ENCODE measurements around the gene GLP2R. TPM values are rescaled to one million over a fixed set of nuclear protein-coding genes. Genes with fewer than 3 reads are reported as not detected.

Gene GLP2R
- total and polyA plus RNA-seq, 10 of the 15 experiments (the other 5 are each of a cell fraction or from before 2014, with no cell fraction given): not detected

DNA sequence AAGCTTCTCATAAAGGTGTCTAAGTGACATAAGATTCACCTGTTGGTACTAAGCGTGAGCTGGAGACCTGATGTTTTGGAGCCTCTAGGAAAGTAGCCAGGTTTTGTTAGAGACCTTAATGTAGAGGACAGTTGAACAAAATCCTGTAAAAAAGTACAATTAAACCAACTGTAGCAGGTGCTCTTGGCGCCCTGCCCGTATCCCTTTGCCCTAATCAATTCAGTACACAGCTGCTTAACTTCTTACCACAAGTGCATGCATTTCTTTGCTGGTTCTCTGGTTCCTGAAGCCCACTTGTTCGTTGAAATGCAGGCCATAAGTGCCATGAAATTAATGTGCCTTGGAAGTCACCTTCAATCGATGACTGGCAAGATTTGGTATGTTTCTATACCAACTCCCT lies 24.4 kb downstream of the GLP2R start (continued):
- TF ChIP-seq, protein P1, sequence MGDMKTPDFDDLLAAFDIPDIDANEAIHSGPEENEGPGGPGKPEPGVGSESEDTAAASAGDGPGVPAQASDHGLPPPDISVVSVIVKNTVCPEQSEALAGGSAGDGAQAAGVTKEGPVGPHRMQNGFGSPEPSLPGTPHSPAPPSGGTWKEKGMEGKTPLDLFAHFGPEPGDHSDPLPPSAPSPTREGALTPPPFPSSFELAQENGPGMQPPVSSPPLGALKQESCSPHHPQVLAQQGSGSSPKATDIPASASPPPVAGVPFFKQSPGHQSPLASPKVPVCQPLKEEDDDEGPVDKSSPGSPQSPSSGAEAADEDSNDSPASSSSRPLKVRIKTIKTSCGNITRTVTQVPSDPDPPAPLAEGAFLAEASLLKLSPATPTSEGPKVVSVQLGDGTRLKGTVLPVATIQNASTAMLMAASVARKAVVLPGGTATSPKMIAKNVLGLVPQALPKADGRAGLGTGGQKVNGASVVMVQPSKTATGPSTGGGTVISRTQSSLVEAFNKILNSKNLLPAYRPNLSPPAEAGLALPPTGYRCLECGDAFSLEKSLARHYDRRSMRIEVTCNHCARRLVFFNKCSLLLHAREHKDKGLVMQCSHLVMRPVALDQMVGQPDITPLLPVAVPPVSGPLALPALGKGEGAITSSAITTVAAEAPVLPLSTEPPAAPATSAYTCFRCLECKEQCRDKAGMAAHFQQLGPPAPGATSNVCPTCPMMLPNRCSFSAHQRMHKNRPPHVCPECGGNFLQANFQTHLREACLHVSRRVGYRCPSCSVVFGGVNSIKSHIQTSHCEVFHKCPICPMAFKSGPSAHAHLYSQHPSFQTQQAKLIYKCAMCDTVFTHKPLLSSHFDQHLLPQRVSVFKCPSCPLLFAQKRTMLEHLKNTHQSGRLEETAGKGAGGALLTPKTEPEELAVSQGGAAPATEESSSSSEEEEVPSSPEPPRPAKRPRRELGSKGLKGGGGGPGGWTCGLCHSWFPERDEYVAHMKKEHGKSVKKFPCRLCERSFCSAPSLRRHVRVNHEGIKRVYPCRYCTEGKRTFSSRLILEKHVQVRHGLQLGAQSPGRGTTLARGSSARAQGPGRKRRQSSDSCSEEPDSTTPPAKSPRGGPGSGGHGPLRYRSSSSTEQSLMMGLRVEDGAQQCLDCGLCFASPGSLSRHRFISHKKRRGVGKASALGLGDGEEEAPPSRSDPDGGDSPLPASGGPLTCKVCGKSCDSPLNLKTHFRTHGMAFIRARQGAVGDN (IDR thresholded peaks at IDR 0.05): no peak
- no peak for TF ChIP-seq ZNF217 (IDR thresholded peaks at IDR 0.05)

DNA sequence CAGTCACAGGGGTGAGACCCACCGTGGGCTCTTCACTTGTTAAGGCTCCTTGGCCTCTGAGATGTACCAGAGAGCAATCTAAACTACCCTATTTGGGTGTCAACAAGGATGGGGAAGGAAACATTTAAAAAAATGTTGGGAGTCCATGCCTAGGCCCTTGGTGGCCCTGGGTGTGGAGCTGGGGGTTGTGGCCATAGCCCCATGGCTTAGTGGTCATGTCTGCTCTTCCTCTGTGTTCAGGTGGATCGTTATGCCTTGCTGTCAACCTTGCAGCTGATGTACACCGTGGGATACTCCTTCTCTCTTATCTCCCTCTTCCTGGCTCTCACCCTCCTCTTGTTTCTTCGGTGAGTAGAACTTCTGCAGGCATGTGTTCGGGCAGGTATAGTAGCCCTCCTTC lies 28.5 kb downstream of the GLP2R start:
- ATAC-seq (no peak), DNase-seq (ENCODE audit: low read depth, low spot score) (no peak), FAIRE-seq (no peak)
- Histone ChIP-seq H3K4me3 (no peak overlapping the region), H3K36me3 (ENCODE audit: control insufficient read depth in 2 of 2, insufficient read depth in 2 of 2, low read length in 1 of 2) (no peaks in the 10 kb centered on the region), H3K9me3 (replicated peaks; ENCODE audit: control insufficient read depth, insufficient read depth, low read length) (no peaks in the 10 kb centered on the region), H3K4me1 (ENCODE audit: control insufficient read depth, insufficient read depth, low read length) (no peaks in the 10 kb centered on the region), H3K9ac (ENCODE audit: control insufficient read depth, insufficient read depth, low read length) (no peak overlapping the region), H3K4me2 (ENCODE audit: control insufficient read depth, insufficient read depth) (no peak overlapping the region), H3K27ac (ENCODE audit: control insufficient read depth, insufficient read depth) (no peak overlapping the region), H2AFZ (ENCODE audit: control insufficient read depth, low read depth, low read length) (no peak overlapping the region), H3K79me2 (ENCODE audit: control insufficient read depth, insufficient read depth, low read length) (no peaks in the 10 kb centered on the region), H3K27me3 (replicated peaks in 1 of 2; ENCODE audit: control insufficient read depth in 2 of 2, insufficient read depth in 2 of 2, low read length in 1 of 2) (no peaks in the 10 kb centered on the region; a peak in 1 of 4 replicates), H4K20me1 (ENCODE audit: control insufficient read depth, insufficient read depth) (no peaks in the 10 kb centered on the region)
- ChIA-PET CTCF (no interaction called here), RAD21 (ENCODE audit: unreplicated experiment) (no interaction called here), SMC1A (ENCODE audit: uncharacterized antibody, unreplicated experiment) (no interaction called here), POLR2A (no interaction called here)
- no TSS peak for BruUV-seq (replicated peaks)
- intact Hi-C loops (cut with micrococcal nuclease; ENCODE audit: unreplicated experiment): no loop called here
- in situ Hi-C loops (cut with MboI): no loop called here
- TF ChIP-seq, protein P2, sequence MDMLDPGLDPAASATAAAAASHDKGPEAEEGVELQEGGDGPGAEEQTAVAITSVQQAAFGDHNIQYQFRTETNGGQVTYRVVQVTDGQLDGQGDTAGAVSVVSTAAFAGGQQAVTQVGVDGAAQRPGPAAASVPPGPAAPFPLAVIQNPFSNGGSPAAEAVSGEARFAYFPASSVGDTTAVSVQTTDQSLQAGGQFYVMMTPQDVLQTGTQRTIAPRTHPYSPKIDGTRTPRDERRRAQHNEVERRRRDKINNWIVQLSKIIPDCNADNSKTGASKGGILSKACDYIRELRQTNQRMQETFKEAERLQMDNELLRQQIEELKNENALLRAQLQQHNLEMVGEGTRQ (IDR thresholded peaks at IDR 0.05; ENCODE audit: borderline replicate concordance, low read depth, low read length): no peak
- TF ChIP-seq SIN3A (IDR thresholded peaks at IDR 0.05; ENCODE audit: low read depth, low read length) (no peak), ZNF24 (IDR thresholded peaks at IDR 0.05) (no peak), SMAD1 (IDR thresholded peaks at IDR 0.05; ENCODE audit: low read depth, partially characterized antibody) (no peak), ZNF207 (IDR thresholded peaks at IDR 0.05; ENCODE audit: borderline replicate concordance) (no peak)
- TF ChIP-seq, protein P3, sequence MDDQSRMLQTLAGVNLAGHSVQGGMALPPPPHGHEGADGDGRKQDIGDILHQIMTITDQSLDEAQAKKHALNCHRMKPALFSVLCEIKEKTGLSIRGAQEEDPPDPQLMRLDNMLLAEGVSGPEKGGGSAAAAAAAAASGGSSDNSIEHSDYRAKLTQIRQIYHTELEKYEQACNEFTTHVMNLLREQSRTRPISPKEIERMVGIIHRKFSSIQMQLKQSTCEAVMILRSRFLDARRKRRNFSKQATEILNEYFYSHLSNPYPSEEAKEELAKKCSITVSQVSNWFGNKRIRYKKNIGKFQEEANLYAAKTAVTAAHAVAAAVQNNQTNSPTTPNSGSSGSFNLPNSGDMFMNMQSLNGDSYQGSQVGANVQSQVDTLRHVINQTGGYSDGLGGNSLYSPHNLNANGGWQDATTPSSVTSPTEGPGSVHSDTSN (IDR thresholded peaks at IDR 0.05; ENCODE audit: insufficient replicate concordance, low read depth, low read length): no peak
- TF ChIP-seq, protein P4, sequence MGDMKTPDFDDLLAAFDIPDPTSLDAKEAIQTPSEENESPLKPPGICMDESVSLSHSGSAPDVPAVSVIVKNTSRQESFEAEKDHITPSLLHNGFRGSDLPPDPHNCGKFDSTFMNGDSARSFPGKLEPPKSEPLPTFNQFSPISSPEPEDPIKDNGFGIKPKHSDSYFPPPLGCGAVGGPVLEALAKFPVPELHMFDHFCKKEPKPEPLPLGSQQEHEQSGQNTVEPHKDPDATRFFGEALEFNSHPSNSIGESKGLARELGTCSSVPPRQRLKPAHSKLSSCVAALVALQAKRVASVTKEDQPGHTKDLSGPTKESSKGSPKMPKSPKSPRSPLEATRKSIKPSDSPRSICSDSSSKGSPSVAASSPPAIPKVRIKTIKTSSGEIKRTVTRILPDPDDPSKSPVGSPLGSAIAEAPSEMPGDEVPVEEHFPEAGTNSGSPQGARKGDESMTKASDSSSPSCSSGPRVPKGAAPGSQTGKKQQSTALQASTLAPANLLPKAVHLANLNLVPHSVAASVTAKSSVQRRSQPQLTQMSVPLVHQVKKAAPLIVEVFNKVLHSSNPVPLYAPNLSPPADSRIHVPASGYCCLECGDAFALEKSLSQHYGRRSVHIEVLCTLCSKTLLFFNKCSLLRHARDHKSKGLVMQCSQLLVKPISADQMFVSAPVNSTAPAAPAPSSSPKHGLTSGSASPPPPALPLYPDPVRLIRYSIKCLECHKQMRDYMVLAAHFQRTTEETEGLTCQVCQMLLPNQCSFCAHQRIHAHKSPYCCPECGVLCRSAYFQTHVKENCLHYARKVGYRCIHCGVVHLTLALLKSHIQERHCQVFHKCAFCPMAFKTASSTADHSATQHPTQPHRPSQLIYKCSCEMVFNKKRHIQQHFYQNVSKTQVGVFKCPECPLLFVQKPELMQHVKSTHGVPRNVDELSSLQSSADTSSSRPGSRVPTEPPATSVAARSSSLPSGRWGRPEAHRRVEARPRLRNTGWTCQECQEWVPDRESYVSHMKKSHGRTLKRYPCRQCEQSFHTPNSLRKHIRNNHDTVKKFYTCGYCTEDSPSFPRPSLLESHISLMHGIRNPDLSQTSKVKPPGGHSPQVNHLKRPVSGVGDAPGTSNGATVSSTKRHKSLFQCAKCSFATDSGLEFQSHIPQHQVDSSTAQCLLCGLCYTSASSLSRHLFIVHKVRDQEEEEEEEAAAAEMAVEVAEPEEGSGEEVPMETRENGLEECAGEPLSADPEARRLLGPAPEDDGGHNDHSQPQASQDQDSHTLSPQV (IDR thresholded peaks at IDR 0.05): no peak
- 0% methylated on average over 5 of the region's 5 CpGs for WGBS (ENCODE audit: insufficient coverage, insufficient replicate concordance, low lambda C conversion rate, missing lambda C conversion rate)
